HUES64 (cell line): ENCODE results near the gene NANOGP8.

ENCODE experiments used
- H3K27ac ChIP-seq: 2 replicates; pipeline ENCODE4 v1.7.0; 2013; ENCODE audit warnings: low read depth, low read length, inconsistent platforms
- H3K27me3 ChIP-seq: 2 replicates; pipeline ENCODE4 v1.6.1; 2013; ENCODE audit warnings: mild to moderate bottlenecking, low read length; ENCODE audit not compliant: insufficient read depth
- H3K36me3 ChIP-seq: 2 replicates; pipeline ENCODE4 v1.6.1; 2013; ENCODE audit warnings: mild to moderate bottlenecking, low read length; ENCODE audit not compliant: insufficient read depth
- H3K4me1 ChIP-seq: 2 replicates; pipeline ENCODE4 v1.6.1; 2013; ENCODE audit warnings: mild to moderate bottlenecking, low read length, moderate library complexity; ENCODE audit not compliant: insufficient read depth
- H3K4me3 ChIP-seq: 2 replicates; pipeline ENCODE4 v1.5.1; 2013; ENCODE audit warnings: mild to moderate bottlenecking, low read length, moderate library complexity
- H3K9ac ChIP-seq: 2 replicates; pipeline ENCODE4 v1.6.1; 2013; ENCODE audit warnings: mild to moderate bottlenecking, low read depth, low read length
- H3K9me3 ChIP-seq: 2 replicates; pipeline ENCODE4 v1.6.1; 2013; ENCODE audit warnings: low read depth, low read length; ENCODE audit not compliant: insufficient read depth
- WGBS: fragments of 150-250, 120-280 bp; methylation state at CpG from one replicate; pipeline ENCODE4 v1.1.7; 2013; ENCODE audit warnings: missing lambda C conversion rate; 5-methylcytosine and 5-hydroxymethylcytosine counted together

Gene NANOGP8

DNA sequence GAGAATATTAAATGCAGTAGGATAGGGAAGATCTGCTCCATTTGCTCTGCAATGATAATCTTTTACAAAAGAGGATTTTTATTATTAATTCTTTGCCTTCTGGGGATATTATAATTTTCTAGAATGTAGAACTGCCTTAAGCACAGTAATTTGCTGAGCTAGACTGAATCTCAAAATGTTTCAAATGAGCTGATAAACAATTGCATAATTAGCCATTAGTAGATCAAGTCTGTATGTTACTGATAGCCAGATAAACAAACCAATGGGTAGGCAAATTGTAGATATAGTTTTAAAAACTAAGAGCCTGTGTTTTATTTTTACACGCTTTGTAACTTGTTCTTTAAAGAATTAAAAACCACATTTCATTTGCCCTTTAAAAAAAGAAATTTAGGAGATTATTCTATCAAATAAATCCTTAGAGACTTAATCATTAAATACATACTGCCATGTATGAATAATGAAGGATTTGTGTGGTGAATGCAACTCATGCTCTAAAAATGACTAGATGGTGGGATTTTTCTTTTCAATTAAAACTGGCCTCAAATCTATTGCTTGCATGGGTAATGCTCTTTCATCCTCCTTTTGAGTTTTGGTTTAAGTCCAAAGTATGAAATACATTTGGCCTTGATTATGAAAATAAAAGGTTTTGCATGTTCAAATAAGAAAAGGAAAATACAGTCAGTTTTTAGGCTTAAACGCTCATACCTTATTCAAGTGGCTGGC, 32.6 kb upstream of the NANOGP8 start:
- 89% methylated on average over 1 of the region's 2 CpGs for WGBS

DNA sequence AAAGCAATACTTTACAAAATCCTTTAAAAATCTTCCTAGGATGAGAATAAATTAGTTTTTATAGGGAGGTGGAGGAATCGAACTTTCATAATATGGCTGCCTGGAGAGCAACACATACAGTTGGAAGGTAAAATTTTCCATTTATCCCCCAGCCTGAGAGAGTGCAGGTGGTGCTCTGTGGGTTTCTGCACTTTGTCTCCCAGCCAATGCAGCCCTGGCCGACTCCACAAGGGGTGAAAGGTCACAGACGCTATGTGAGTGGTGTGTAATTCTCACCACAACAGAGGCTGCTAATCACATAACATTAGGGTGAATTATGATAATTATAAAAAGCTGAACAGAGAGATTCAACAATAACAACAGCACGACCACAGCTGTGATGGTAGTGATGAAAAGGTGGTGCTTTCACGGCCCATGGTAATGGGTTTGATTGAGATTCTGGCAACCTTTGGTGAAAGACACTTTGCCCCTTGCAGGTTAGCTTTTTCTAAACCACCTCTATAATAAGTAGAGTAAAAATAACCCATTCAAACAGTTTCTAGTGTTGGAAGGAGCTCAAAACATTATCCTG, 30.1 kb upstream of the NANOGP8 start:
- Histone ChIP-seq H3K27ac (no peak overlapping the region), H3K9me3 (no peaks in the 10 kb centered on the region), H3K9ac (no peak overlapping the region), H3K36me3 (no peaks in the 10 kb centered on the region), H3K4me1 (peaks cover 15% of the 10 kb centered on the region), H3K4me3 (no peak overlapping the region), H3K27me3 (no peaks in the 10 kb centered on the region)
- 90% methylated on average over 3 of the region's 5 CpGs for WGBS

More for the DNA sequence above, 32.6 kb upstream of the NANOGP8 start:
- H3K27me3 ChIP-seq, result no peaks in the 10 kb centered on the region
- no peaks in the 10 kb centered on the region for H3K9me3 ChIP-seq
- H3K4me1 ChIP-seq, result peaks cover 15% of the 10 kb centered on the region
- 0 out of 2 replicates have a peak overlapping the region, but pooled peaks have one; percentile 11 for H3K27ac ChIP-seq
- no peak overlapping the region for H3K9ac ChIP-seq
- H3K36me3 ChIP-seq, result no peaks in the 10 kb centered on the region
- H3K4me3 ChIP-seq, result no peak overlapping the region

DNA sequence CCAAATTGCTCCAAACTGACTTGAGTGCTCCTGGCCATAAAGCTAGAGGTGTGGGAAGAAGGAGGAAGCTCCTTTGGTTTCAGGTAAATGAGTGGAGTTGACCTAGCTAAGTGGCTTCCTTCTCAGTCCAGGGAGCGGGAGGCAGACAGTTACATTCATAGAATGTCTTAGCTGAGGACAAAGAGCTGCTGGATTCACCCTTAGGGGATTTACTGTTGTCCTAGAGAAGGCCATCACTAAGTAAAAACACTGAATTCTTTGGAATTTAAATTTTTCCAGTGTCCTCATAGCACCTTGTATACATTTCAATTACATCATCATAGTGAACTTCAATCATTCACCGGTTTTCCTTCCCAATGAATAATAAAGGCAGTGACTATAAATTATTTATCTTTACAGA, 27.3 kb upstream of the NANOGP8 start:
- no peak overlapping the region for H3K27ac ChIP-seq
- no peaks in the 10 kb centered on the region for H3K9me3 ChIP-seq
- H3K36me3 ChIP-seq, result no peaks in the 10 kb centered on the region
- no peak overlapping the region for H3K9ac ChIP-seq
- H3K4me1 ChIP-seq, result peaks cover 6% of the 10 kb centered on the region
- WGBS, result 97% methylated on average over 1 of the region's 2 CpGs
- no peak overlapping the region for H3K4me3 ChIP-seq
- no peaks in the 10 kb centered on the region for H3K27me3 ChIP-seq

DNA sequence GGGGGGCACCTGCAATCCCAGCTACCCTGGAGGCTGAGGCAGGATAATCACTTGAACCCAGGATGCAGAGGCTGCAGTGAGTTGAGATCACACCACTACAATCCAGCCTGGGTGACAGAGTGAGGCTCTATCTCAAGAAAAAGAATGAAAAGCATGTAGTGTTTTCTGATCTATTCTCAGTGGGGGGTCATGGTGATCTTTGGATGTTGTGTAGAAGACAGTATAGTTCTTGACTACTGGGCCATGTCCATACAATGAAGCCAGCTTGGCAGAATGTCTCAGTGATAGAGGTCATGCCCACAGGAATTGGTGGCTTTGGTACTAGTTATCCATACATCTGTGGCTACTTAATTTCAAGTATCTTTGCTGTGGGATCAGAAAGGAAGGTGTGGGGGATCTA, 26.8 kb upstream of the NANOGP8 start:
- Histone ChIP-seq H3K4me1 (peaks cover 1% of the 10 kb centered on the region; the same call in 1 of the 2 replicates), H3K36me3 (no peaks in the 10 kb centered on the region), H3K27me3 (no peaks in the 10 kb centered on the region), H3K4me3 (no peak overlapping the region), H3K9me3 (no peaks in the 10 kb centered on the region), H3K27ac (no peak overlapping the region), H3K9ac (no peak overlapping the region)

DNA sequence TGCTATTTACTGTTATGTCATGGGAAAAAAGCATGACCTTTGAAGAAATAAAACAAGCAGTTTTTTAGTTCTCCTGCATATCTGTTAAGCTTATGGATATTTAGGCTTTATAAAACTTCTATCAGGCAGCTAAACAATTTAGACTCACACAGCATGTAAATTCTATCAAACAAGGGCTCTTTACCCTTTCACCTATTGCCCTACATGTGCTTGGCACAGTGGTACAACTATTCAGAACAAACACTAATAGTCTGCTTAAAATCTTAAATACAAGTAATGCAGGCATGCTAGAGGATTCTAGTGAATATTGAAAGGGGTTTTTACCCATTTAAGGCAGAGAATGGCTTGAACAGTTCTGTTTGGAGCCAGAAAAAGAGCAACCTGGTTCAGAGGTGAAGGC, 23.4 kb upstream of the NANOGP8 start:
- Histone ChIP-seq H3K27me3 (no peaks in the 10 kb centered on the region), H3K4me1 (no peaks in the 10 kb centered on the region), H3K27ac (no peak overlapping the region), H3K4me3 (no peak overlapping the region), H3K9ac (no peak overlapping the region), H3K36me3 (no peaks in the 10 kb centered on the region), H3K9me3 (no peaks in the 10 kb centered on the region)

DNA sequence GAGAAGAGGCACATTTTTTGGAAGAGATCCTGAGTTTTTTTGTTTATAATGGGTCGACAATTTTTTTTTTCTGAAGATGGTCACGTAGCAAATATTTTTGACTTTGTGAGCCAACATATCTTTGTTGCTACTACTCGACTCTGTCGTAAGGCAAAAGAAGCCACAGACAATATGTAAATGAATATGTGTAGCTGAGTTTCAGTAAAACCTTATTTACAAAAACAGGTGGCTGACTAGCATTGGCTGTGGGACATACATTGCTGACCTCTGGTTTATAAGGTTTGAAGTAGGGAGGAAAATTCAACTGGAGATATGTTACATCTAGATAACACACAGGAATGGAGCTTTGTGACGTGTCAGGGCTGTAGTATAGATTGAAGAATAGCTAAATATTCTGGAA, 22.5 kb upstream of the NANOGP8 start:
- WGBS, result 96% methylated on average over 5 of the region's 5 CpGs
- no peaks in the 10 kb centered on the region for H3K36me3 ChIP-seq
- H3K27me3 ChIP-seq, result no peaks in the 10 kb centered on the region
- H3K4me1 ChIP-seq, result no peaks in the 10 kb centered on the region
- H3K4me3 ChIP-seq, result no peak overlapping the region
- H3K9ac ChIP-seq, result no peak overlapping the region
- H3K9me3 ChIP-seq, result no peaks in the 10 kb centered on the region
- H3K27ac ChIP-seq, result no peak overlapping the region

DNA sequence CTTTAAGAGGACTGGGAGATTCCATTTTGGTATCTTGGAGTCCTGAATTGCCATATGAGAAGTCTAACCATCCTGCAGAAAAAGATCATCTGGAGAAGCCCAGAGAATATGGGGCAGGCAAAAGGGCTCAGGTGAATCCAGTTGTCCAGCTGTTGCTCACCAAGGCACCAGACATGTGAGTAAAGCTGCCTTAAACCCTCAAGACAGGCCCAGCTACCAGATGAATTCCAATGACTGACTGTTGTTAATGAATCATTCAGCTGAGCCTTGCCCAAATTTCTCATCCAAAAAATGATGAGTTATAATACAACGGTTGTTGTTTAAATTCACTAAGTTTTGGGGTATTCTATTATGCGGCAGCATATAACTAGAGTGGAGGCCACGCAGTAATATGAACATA, 22.0 kb upstream of the NANOGP8 start:
- Histone ChIP-seq H3K27me3 (no peaks in the 10 kb centered on the region), H3K4me3 (no peak overlapping the region), H3K9me3 (no peaks in the 10 kb centered on the region), H3K27ac (no peak overlapping the region), H3K4me1 (no peaks in the 10 kb centered on the region), H3K9ac (no peak overlapping the region), H3K36me3 (no peaks in the 10 kb centered on the region)
- WGBS, result 100% methylated on average over 1 of the region's 3 CpGs

DNA sequence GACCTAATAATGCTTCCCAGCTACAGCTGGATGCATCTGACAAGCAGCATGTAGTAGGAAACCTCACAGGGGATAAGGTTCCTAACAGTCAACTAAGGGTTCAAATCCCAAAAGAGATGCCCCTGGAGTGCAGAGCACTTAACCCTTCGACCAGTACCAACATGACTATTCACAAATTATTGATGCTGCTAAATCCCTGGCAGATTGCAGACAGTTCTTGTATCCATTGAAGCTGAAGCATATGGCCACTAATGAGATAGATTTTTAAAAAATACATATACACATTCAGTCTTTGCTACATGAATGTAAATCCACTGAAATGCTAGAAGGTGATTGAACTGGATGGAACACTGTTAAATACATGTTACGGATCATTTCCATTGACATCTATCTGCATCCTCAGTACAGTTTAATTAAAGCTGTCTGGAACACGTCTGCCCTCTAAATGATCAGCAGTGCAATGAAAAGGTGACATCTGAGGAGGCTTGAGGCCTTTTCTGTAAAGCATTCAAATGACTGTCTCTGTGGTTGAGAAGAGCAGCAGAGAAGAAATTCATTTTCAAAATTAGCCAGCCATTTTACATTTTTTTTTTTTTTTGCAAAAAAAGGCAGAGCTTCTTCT, 19.5 kb upstream of the NANOGP8 start:
- H3K9ac ChIP-seq, result no peak overlapping the region
- no peaks in the 10 kb centered on the region for H3K36me3 ChIP-seq
- WGBS, result 87% methylated on average over 3 of the region's 3 CpGs
- H3K27ac ChIP-seq, result no peak overlapping the region
- no peak overlapping the region for H3K4me3 ChIP-seq
- H3K4me1 ChIP-seq, result no peaks in the 10 kb centered on the region
- no peaks in the 10 kb centered on the region for H3K9me3 ChIP-seq
- H3K27me3 ChIP-seq, result no peaks in the 10 kb centered on the region

DNA sequence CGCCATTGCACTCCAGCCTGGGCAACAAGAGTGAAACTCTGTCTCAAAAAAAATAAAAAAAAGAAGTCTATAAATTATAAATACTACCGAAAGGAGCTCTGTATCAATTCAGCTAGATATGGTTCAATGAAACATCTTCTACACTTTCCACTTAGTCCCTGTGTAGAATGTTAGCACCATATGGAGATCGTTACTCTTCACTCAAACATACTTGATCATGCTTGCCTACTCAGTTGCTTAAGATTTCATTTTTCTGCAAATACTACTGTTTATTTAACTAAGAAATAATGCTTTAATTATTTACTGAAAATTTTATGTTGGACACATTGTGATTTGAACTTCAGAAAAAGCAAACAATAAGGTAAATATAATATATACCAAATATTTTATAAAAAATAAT, 17.1 kb upstream of the NANOGP8 start:
- no peaks in the 10 kb centered on the region for H3K27me3 ChIP-seq
- H3K4me3 ChIP-seq, result no peak overlapping the region
- no peaks in the 10 kb centered on the region for H3K9me3 ChIP-seq
- no peak overlapping the region for H3K27ac ChIP-seq
- no peak overlapping the region for H3K9ac ChIP-seq
- H3K4me1 ChIP-seq, result no peaks in the 10 kb centered on the region
- WGBS, result 100% methylated on average over 3 of the region's 3 CpGs
- H3K36me3 ChIP-seq, result no peaks in the 10 kb centered on the region

DNA sequence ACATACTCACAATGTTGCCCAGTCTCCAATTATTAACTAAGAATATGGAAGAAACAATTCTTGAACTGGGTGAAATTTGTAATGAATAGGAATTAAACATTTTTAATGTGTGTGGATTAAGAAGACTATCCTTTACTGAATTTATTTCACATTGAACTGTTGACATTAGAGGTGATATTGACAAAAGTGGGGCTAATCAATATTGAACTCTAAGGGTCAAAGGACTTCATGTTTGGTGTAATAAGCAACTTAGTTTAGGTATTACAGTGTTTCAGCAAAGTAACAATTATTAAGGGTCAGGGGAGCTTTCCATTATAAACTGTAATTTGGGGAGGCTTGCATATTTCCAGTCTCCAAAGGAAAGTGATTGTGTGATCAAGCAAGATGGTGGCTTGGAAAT, 16.2 kb upstream of the NANOGP8 start:
- no peak overlapping the region for H3K9ac ChIP-seq

DNA sequence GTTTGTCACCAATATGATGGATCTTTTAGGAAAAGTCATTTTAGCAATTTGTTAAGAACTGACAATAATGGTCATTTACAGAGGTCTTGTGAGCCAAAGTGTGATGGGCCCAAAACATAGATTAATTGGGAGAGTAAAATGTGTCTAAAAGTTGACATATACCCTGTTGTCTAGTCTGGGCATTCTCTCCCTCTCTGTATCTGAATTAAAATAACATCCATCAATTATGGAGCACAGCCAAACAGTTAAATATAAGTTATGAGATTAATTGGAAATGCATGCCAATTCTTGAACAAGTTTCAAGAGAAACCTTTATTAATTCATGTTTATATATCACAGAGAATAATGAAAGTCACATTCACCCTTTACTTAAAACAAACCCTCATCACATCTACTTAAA, 13.6 kb upstream of the NANOGP8 start:
- Histone ChIP-seq H3K27me3 (no peaks in the 10 kb centered on the region), H3K9ac (no peak overlapping the region), H3K9me3 (no peaks in the 10 kb centered on the region), H3K27ac (no peak overlapping the region), H3K36me3 (no peaks in the 10 kb centered on the region), H3K4me3 (no peak overlapping the region), H3K4me1 (no peaks in the 10 kb centered on the region)

More for the DNA sequence above, 16.2 kb upstream of the NANOGP8 start:
- H3K27ac ChIP-seq, result no peak overlapping the region
- H3K9me3 ChIP-seq, result no peaks in the 10 kb centered on the region
- no peaks in the 10 kb centered on the region for H3K27me3 ChIP-seq
- no peaks in the 10 kb centered on the region for H3K4me1 ChIP-seq
- no peaks in the 10 kb centered on the region for H3K36me3 ChIP-seq
- H3K4me3 ChIP-seq, result no peak overlapping the region
